ENCODE data around the gene GRM8.
"Not testable (repeated sequence)": the region's sequence is repeated elsewhere in the genome, so short reads cannot be mapped to it uniquely, and the experiment has no call there.

Gene GRM8

DNA sequence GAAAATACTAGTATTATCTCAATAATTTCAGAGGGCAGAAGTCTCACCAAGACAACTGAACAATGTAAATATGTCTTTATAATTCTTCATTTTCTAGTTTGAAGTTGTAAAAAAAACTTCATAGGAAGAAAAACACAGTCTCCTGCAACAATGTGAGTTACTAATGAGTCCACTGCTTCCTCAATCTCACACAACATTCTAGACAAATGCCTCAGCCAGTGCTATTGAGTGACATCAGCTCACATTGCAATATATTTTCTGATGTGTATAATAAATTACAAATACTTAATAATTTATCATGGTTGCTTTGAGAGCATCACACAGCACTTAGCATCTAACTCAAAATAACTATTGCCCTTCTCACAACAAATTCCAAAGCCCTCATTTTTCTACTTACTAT, 321.2 kb downstream of the GRM8 start:
- no peak for DNase-seq (ENCODE audit: low read depth in 2 of 2, low spot score in 1 of 2)

DNA sequence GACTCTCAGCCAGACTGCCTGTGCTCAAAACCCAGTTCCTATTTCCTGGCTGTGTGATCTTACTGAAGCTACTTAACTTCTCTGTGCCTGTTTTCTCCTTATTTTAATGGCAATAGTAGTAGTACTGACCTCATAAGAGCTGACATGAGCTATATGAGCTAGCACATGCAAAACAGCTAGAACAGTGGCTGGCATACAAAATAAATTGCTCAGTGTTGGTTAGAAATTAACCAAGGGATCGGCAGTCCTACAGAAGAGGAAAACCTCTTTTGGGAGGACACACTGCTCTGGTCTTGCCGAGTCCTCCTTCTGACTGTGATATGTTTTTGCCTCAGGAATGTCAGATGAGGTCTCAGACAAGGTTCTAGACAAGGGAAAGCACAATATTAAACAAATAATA, 322.6 kb downstream of the GRM8 start:
- DNase-seq (ENCODE audit: low read depth in 2 of 2, low spot score in 1 of 2) = no peak

DNA sequence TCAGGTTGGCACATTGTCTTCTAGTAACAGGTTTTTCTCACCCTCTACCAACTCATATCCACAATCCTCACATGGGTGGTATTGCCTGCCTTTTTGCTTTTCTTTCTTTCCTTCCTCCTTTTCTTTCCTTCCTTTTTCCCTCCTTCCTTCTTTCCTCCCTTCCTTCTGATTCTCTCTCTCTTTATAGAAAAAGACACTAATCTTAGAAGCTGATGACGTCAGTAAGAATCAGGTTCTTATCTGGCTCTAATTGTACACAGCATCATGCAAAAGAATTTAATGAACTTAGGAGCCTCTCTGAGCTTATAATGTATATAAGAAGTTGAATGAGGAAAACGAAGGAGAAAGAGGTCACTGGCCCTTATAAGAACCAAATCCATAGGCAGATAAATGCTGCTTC, 328.3 kb downstream of the GRM8 start:
- DNase-seq (ENCODE audit: low read depth in 2 of 2, low spot score in 1 of 2) = no peak

DNA sequence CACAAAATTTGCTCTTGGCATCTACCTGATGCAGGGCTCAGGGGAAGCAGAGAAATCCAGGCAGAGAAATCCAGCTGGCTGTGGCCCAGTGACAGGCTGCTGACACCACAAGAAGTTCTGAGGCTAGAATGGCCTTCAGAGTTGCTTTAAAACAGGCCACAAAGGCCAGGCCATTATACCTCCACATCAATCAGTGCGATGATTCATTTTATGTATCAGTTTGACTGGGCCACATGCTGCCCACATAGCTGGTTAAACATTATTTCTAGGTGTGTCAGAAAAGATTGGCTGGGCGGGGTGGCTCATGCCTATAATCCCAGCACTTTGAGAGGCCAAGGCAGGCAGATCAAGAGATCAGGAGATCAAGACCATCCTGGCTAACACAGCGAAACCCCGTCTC, 341.1 kb downstream of the GRM8 start:
- not testable (repeated sequence) for DNase-seq (ENCODE audit: low read depth in 2 of 2, low spot score in 1 of 2)

DNA sequence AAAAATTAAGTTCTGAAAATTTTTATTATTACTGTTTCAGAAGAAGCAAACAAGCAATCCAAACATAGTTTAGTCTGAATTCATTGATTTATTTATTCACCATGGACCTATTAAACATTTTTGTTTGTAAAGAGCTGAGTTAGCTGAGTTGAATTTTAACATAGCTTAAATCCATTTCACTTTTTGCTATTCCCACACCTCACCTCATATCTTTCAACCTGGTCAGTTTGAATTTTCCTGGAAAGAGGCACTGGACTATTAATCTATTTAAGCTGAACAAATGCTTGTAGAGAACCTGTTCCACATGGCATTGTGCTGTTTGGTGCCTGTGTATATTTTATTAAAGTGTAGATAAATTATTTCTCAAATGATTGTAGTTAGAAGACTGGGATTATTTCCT, 344.2 kb downstream of the GRM8 start:
- not testable (repeated sequence) for DNase-seq (ENCODE audit: low read depth in 2 of 2, low spot score in 1 of 2)

DNA sequence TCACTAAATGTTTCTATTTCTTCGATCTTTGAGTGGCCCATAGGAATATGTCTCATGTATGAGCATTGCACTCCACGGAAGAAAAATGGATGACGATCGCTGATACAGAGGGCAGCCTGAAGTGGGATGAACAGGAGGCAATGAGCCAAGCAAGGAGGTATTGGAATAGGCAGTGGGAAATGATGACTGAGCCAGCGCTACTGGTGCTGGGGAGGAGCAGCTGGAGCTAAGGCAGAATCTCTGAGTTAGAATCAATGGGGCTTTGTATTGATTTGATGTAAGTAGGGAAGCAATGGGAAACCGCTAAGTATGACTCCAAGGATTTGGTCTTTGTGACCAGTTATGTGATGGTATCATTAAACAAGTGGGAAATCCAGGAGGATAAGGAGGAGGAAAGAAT, 345.1 kb downstream of the GRM8 start:
- not testable (repeated sequence) for DNase-seq (ENCODE audit: low read depth in 2 of 2, low spot score in 1 of 2)

DNA sequence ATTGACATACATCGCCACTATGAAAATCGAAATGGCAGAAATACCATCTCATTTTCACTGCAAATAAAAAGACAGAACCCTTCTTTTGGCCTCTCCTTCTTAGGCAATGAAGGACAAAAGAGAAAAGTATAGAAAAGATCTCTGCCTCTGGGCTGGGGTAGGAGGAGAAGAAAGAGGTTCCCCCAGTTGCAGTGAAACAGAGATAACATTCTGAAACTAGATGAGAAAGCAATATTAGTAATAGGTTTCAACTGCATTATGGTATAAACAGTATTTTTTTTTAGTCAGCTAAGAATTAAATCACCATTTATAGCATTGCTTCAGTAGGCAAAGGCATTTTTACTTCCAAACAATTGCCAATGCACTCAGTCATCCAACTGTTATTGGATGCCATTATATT, 347.5 kb downstream of the GRM8 start:
- DNase-seq (ENCODE audit: low read depth in 2 of 2, low spot score in 1 of 2) = not testable (repeated sequence)

DNA sequence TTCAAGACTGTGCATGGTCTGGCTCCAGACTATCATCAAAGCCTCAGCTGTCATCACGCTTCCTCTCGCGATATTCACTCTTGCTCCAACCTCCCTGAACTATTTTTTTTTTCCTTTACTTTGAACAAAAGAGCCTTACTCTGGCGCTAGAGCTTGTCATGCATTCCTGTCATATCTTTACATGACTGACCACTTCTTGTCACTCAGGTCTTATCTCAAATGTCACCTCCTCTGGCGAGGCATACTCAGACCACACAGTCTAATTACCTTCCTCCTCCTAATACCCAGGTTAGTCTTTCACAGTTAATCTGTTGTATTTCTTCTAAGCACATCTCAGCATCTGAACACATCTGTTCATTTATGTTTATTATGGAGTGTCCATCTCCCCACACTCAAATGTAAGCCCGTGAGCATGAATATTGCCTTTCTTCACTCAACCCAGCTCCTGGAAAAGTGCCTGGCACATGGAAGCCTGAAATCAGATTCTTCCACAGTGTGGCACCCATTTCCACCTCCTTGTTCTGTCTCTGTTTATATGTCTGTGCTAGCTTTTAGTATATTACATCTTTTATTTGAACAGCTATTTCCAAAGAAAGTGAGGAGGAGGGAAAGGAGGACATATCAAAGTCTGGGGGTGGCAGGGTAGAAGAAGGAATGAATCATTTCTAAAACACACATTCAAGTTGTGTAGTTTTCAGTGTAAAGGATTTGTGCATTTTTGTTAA, 351.5 kb downstream of the GRM8 start:
- not testable (repeated sequence) for DNase-seq (ENCODE audit: low read depth in 2 of 2, low spot score in 1 of 2)

DNA sequence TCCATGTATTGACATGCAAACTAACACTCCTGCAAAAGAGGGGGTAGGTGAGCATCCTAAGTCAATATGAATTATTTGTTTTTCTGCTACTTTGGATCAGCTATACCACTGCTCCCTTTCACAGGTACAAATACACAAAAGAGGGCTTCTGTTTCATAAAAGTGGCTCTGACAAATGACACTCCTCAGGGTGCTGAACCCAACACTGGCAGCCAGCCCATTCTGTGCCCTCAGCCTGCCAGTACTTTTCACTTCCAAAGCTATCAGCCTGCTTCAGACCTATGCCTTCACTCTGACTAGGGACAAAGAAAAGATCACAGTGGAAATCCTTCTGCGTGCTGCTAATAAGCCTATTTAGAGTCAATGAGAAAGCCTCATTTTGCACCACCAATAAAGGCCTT, 364.8 kb downstream of the GRM8 start:
- DNase-seq (ENCODE audit: low read depth in 2 of 2, low spot score in 1 of 2) = not testable (repeated sequence)

DNA sequence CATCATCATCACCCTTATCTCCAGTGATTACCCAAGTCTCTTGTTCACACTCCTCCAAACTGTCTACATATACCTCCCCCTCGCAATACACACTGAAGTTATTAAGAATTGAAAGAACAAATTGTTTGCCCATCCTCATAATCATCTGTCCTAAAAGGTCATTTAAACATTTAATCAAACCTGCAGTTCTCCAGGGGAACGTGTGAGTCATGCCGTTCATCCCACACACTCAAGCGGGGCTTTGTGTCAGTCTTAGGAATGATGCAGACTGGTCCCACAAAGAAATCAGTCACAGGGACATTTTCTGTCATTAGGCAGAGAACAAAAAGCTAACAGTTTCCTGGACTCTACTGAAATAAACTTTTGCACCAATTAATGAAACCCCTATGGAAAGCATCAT, 365.2 kb downstream of the GRM8 start:
- not testable (repeated sequence) for DNase-seq (ENCODE audit: low read depth in 2 of 2, low spot score in 1 of 2)

DNA sequence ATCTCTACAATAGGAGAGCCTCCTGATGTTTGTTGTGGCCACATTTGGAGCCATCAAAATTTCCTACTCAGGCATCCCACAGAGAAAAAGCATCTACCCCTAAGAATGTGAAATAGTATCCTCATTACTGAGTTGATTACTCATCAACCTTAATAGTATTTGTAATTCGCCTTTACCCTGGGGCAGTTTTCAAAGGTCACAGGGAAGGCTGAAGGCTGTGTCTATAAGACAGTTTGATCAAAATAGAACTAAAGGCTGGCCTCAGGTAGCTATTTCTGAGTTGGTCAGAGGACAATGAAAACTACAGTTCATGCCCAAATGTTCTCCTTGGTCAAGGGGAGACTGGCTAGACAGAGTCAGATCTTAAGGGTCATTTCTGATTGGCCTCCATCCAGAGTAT, 370.0 kb downstream of the GRM8 start:
- not testable (repeated sequence) for DNase-seq (ENCODE audit: low read depth in 2 of 2, low spot score in 1 of 2)

DNA sequence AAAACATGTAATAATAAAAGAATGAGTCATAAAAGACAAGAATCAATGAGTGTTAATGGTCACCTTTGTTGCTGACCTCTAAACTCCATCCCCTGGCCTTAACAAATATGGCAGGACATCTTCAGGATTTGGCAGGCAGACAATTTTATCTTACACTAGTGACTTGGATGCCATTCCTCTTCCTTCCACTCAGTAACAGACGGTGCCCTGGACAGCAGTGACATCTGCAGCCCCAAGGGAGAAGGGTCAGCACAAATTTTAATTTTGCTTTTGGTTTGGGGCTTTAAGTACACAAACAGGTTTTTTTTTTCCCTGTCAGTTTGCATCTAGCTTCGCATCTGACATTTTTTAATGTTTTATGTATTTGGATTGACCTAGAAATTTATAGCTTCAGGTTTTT, 370.8 kb downstream of the GRM8 start:
- DNase-seq (ENCODE audit: low read depth in 2 of 2, low spot score in 1 of 2) = not testable (repeated sequence)

DNA sequence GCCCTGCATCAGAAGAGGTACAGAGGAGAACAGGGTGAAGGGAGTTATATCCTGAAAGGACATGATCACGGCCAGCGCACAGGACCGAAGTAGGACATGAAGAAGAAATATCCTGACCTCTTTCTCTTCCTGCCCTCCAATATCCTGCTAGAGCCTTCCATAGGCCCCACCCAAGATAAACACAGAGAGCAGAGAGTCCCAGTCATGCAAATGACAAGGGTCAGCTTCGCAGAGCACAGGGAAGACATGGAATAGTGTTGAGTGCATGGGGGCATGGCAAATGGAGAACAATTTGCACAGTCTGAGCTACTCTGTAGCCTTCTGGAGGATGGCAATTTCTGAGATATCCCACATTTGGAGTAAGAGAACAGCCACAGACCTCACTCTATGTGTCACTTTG, 371.4 kb downstream of the GRM8 start:
- no peak for DNase-seq (ENCODE audit: low read depth in 2 of 2, low spot score in 1 of 2)

DNA sequence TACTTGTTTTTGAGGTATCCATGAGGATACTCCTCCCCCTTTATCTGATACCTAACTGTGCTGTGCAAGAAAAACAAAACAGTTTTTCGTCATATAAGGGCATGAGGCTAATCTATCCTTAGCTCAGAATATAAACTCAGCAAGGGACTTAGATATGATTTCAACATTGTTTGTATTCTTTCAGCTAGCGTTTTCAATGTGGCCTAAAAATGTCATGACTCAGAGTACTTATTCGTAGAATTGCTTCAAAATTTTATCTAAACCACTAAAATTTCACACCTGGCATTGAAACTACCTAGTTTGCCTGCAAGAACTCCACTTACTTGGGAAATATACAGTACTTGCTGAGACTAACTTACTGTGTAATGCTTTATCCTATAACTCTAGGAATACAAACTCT, 376.2 kb downstream of the GRM8 start:
- DNase-seq (ENCODE audit: low read depth in 2 of 2, low spot score in 1 of 2) = not testable (repeated sequence)

DNA sequence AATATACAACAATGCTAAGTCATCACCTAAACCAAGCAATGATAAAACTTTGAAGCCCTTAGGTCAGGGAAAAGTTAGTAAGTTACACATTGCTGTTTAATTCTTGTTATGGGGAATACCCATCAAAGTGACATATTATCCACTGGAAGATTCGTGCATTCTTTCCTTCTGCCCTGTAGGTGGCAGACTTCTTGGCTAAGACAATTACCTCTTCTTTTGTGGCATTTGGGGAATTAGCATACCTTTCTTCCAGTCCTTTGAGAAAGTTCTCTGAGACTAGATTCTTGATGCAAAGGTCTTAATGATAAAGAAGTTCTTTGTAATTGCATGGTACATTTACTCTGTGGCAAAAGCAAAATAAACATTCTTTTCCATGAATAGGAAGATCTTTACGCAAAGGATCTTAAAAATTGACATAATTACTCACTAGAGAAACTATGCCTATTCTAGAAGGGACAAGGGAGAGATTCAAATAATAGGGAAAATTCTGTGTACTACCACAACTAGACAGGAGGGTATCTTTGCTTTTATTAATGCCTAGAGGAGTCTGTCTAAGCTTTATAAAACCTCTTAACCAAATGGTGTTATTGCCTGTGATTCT, 395.9 kb downstream of the GRM8 start:
- DNase-seq (ENCODE audit: low read depth in 2 of 2, low spot score in 1 of 2) = no peak

DNA sequence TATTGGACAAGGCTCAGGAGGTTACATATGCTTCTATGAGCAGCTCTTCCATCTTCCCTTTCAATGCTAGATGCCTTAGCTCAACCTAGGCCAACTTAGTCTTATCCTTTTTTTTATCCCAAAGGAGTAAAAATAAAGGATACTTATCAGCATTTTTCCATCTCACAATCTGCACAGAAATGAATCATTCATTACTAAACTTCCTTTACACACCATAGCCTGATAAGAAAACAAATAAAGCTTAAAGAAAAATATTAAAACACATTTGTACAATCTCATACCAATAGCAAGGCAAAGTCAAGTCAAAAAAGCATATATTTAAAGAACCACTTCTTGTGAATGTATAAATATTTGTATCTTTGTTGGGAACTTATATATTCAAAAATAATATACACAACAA, 407.4 kb downstream of the GRM8 start:
- no peak for DNase-seq (ENCODE audit: low read depth in 2 of 2, low spot score in 1 of 2)

DNA sequence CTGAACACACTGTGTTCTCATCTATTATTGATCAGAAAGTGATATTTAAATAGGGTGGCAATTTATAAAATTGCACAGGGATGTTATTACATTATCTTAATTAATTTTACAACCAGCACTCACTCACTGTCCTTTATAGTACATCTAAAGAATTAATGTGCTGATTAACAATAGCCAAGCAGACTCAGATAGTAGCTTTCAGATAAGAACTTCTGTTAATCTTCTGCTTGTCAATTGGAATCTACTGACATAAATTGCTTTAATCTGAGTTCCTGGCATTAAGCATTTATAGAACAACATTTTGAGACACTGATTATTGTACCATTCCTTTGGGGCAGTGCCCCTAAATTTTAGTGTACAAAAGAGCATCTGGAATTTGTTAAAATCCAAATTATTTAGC, 408.9 kb downstream of the GRM8 start:
- no peak for DNase-seq (ENCODE audit: low read depth in 2 of 2, low spot score in 1 of 2)

DNA sequence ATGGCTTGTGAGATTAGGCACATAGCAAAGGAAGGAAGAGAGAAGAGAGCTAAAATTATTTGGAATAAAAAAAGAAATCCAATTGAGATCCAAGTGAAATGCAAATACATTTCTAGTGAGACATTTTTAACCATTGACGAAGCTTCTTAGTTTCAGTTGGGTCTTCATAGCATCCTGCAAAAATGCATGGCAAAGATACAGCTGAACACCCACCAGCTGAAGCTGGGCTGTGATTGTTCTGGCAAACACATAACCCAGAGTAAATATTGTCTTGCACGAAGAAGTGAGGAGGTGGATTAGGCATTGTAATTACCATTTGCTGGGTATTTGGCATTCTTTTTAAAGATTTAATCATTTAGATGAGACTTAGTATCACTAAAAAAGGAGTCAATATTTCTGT, 409.4 kb downstream of the GRM8 start:
- no peak for DNase-seq (ENCODE audit: low read depth in 2 of 2, low spot score in 1 of 2)

DNA sequence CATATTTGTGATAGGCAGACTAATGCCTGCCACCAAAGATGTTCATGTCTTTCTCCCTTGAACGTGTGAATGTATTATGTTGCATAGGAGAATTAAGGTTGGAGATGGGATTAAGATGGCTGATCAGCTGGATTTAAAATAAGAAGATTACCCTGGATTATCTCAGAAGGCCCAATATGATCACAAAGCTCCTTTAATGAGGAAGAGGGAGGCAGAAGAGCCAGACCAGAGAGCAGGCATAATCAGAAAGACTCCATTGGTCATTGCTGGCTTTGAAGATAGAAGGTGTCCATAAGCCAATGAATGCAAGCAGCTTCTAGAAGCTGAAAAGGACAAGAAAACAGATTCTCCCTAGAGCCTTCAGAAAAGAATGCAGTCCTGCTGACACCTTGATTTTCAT, 410.3 kb downstream of the GRM8 start:
- no peak for DNase-seq (ENCODE audit: low read depth in 2 of 2, low spot score in 1 of 2)

DNA sequence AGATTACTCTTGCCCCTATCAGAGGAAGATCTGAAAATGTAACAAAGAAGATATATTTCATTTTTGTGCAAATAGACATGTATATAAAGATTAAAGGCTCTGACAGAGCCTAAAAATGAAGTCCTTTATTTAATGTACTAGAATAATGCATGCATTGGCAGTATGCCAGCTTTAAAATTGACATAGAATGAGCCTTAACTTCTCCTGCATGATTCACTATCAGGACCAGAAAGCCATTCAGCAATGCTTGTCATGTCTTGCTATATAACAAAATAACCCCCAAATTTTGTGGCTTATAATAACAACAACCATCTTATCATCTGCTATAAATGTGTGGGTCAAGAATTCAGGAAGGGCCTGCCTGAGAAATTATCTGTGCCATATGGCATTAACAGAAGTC, 411.9 kb downstream of the GRM8 start:
- DNase-seq (ENCODE audit: low read depth in 2 of 2, low spot score in 1 of 2) = no peak

DNA sequence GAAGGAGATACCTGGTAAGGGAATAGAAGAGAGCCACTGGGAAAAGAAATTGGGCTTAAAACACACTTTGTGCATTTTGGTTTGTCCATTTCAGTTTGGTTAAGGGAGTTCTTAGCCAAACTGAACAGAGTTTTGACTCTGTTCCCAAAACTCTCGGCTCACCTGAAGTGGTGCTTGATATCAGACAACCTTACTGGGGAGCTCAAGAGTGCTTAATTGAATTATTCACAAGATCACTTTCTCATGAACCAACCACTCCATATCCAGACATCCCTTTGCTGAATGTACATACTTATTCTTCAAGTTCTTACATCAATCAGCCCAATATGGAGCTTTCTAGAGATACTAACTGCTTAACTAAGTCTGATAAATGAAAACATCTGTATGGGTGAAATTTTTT, 413.1 kb downstream of the GRM8 start:
- DNase-seq (ENCODE audit: low read depth in 2 of 2, low spot score in 1 of 2) = no peak

DNA sequence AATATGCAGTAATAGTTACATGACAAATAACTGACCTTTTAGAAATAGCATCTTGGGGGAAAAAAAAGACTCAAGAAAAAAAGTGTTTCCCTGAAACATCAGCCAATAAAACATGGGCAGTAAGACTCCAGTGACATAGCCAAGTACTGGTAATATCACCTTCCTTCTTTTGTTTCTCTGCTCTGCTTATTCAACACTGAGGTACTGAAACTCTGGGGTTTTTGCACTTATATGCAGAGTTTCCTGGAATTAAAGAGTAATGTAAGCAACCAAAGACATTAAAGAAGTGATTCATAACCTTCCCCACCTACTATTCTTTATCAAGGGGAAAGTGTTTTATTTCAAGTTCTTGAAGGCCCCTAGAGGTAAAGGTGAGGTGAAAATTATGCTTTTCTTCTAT, 414.5 kb downstream of the GRM8 start:
- no peak for DNase-seq (ENCODE audit: low read depth in 2 of 2, low spot score in 1 of 2)

DNA sequence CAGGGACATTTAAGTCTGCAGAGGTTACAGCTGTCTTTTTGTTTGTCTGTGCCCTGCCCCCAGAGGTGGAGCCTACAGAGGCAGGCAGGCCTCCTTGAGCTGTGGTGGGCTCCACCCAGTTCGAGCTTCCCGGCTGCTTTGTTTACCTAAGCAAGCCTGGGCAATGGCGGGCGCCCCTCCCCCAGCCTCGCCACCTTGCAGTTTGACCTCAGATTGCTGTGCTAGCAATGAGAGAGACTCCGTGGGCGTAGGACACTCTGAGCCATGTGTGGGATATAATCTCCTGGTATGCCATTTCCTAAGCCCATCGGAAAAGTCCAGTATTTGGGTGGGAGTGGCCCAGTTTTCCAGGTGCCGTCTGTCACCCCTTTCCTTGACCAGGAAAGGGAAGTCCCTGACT, 421.5 kb downstream of the GRM8 start:
- not testable (repeated sequence) for DNase-seq (ENCODE audit: low read depth in 2 of 2, low spot score in 1 of 2)

All from stimulated activated CD8-positive, alpha-beta memory T cell treated with anti-CD3 and anti-CD28 coated beads, Interleukin-4, amount 100 ng/mL, for 1 hour (primary cell).